Measurements from ENCODE around the gene C18orf32.
"Not testable (repeated sequence)": the region's sequence is repeated elsewhere in the genome, so short reads cannot be mapped to it uniquely, and the experiment has no call there.

C18orf32 gene

DNA sequence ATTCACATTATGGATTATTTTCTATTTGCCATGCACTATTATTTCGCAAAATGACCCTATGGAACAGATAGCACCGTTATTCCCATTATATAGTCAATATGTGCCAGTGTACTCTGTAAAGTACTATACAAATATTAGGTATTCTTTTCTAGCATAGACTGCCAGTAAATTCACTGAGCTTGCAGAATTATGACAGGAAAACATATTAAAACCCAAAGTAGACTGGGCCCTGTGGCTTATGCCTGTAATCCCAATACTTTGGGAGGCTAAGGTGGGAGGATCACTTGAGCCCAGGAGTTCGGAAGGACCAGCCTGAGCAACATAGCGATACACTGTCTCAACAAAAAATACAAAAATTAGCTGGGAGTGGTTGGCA lies 25.4 kb downstream of the C18orf32 start:
- H3K36me3 Mint-ChIP-seq: peaks cover 2% of the 10 kb centered on the region
- H3K9me3 Mint-ChIP-seq: no peaks in the 10 kb centered on the region
- H3K4me3 Mint-ChIP-seq: peak overlapping the region; percentile 98
- H3K4me1 Mint-ChIP-seq: peaks cover 38% of the 10 kb centered on the region
- H3K27me3 Mint-ChIP-seq: no peaks in the 10 kb centered on the region
- H3K27ac Mint-ChIP-seq: peak overlapping the region; percentile 72

DNA sequence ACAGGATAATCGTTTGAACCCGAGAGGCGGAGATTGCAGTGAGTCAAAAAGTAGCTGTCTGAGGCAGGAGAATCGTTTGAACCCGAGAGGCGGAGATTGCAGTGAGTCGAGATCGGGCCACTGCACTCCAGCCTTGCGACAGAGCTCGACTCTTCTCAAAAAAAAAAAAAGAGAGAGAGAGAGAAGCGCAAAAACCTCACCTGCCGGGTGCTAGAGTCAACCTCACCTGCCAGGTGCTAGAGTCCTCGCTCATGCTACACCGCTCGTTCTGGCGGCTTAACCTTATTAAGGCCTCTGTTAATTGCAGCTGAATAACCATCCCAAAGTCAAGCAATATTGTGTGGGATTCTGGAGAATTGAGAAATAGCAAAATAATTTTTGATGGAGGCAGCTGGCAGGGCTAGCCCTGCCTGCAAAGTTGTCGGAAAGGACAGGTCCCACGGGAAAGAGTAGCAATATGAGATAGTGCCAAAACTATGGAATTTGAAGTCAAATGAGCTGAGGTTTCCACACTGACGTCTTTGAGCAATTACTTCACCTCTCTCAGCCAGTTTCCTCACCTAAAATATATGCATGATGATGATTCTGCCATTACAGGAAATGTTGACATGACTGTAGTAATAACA lies 25.9 kb downstream of the C18orf32 start:
- H3K9me3 Mint-ChIP-seq: no peaks in the 10 kb centered on the region
- H3K4me1 Mint-ChIP-seq: peaks cover 43% of the 10 kb centered on the region
- H3K36me3 Mint-ChIP-seq: peaks cover 2% of the 10 kb centered on the region
- no peaks in the 10 kb centered on the region for H3K27me3 Mint-ChIP-seq
- H3K27ac Mint-ChIP-seq: peak overlapping the region; percentile 99
- peak overlapping the region; percentile 98 for H3K4me3 Mint-ChIP-seq

DNA sequence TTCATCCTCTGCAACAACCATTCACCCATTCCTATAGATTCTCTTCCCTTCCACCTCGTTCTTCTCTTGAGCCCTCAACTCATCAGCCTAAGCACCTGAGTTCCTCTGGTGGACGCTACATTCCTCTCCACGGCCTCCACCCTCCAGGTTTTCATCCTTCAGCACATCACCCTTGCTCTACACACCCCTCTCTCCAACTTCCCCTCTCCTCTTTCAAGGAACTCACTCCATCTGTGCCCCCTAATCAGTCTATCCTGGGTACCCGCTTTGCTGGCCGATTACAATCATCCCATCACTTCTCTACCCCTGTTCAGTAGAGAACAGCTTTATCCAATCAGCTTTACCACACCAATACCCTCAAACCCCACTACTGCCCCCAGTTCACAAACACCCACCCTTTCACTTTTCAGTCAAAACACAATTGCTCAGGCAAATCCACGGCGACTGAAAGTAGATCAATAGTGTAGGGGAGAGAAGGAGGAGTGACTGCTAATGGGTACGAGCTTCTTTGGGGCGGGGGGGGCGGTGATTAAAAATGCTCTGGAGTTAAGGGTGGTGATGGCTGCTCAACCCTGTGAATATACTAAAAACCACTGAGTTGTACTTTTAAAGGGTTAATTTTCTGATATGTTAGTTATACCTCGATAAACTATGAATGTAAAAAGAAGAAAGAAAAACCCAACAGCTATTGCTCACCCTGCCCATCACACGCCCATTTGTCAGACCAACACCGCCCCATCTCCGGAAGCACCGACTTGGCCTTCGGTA lies 27.4 kb downstream of the C18orf32 start:
- Mint-ChIP-seq H3K27me3 (no peaks in the 10 kb centered on the region), H3K36me3 (peaks cover 7% of the 10 kb centered on the region), H3K4me3 (peak overlapping the region; percentile 98), H3K9me3 (no peaks in the 10 kb centered on the region), H3K27ac (peak overlapping the region; percentile 85), H3K4me1 (peaks cover 53% of the 10 kb centered on the region)

DNA sequence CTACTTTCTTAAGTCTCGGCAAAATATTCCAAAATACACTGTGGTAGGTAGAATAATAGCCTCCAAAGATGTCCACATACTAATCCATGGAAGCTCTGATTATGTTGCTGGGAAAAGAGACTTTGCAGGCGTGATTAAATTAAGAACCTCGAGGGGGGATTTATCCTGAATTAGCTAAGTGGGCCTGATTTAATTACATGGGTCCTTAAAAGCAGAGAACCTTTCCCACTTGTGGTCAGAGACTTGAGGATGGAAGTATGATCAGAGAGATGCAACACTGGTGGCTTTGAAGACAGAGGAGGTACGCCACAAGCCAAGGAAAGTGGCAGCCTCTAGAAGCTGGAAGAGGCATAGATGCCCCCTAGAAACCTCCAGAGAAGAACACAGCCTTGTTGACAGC lies 29.4 kb downstream of the C18orf32 start:
- H3K9me3 Mint-ChIP-seq: no peaks in the 10 kb centered on the region
- peaks cover 9% of the 10 kb centered on the region for H3K36me3 Mint-ChIP-seq
- no peaks in the 10 kb centered on the region for H3K27me3 Mint-ChIP-seq
- H3K4me3 Mint-ChIP-seq: no peak overlapping the region
- peaks cover 63% of the 10 kb centered on the region for H3K4me1 Mint-ChIP-seq
- no peak overlapping the region for H3K27ac Mint-ChIP-seq

DNA sequence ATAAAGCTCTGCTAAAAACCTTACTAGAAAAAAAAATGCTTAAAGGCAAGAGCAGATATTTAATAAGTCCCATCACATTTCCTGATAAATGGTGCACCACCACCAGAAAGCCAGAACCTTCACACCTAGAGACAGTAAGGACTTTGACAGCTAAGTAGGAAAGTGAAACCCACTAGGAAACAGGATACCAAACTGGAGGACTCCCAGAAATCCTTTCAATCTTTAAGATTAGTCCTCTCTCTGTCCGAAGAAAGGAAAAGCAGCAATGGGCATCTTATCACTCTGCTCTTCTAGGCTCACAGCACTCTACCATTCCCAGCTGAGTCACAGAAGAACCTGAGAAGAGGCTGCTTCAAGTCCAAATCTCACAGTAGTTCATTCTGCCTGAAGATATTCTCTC lies 30.2 kb downstream of the C18orf32 start:
- peaks cover 66% of the 10 kb centered on the region for H3K4me1 Mint-ChIP-seq
- H3K36me3 Mint-ChIP-seq: peaks cover 13% of the 10 kb centered on the region
- H3K9me3 Mint-ChIP-seq: no peaks in the 10 kb centered on the region
- H3K4me3 Mint-ChIP-seq: no peak overlapping the region
- no peaks in the 10 kb centered on the region for H3K27me3 Mint-ChIP-seq
- H3K27ac Mint-ChIP-seq: no peak overlapping the region

DNA sequence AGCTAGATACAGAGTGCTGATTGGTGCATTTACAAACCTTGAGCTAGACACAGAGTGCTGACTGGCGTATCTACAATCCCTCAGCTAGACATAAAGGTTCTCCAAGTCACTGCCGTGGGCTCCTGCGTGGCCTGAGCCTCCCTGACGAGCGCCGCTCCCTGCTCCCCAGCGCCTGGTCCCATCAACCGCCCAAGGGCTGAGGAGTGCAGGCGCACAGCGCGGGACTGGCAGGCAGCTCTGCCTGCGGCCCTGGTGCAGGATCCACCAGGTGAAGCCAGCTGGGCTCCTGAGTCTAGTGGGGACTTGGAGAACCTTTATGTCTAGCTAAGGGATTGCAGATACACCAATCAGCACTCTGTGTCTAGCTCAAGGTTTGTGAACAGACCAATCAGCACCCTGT lies 34.5 kb downstream of the C18orf32 start:
- H3K36me3 Mint-ChIP-seq: peaks cover 25% of the 10 kb centered on the region
- peaks cover 52% of the 10 kb centered on the region for H3K4me1 Mint-ChIP-seq

DNA sequence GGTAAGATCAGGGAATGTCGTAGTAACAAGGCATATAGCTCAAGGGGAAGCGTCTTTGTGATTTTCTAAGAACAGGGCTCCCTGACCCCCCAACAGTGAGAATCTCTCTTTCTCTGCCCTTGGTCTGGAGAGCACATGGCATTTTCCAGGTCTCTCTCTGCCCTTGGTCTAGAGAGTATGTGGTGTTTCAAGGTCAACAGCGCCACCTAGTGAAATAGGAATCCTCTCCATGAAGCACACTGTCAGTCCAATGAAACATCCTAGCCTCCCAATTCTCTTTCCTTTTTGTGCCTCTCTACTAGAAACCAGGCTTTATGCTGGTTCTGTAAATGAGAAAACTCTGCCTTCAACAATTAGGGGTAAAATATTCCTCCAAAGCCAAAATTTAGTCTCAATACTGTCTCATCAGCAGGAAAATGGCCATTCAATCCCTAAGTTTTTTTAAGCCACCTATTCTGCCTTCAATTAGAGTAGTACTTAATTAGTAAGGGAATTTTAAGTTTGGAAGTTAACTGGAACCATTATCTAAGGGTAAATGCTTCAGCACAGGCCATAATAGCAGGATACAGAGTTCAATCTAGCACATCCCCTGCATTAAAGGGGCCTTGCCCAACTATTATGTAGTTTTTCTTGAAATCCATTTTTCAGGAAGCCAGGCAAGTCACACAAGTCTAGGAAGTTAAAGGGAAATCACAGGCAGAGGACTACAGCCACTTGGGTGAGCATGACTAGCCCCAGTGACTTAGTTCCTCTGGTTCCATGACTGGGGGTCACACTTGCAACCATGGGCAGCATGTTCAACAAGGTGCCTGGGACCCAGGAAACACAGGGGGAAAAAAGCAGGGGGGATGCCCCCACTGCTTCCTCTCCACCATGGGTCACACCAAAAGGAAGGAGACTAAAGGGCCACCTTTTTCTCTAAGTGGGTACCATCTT lies 39.0 kb downstream of the C18orf32 start:
- Mint-ChIP-seq H3K9me3 (no peaks in the 10 kb centered on the region), H3K36me3 (peaks cover 18% of the 10 kb centered on the region), H3K4me3 (no peak overlapping the region), H3K4me1 (peaks cover 45% of the 10 kb centered on the region), H3K27ac (no peak overlapping the region), H3K27me3 (no peaks in the 10 kb centered on the region)

More for the DNA sequence above, 34.5 kb downstream of the C18orf32 start:
- H3K27me3 Mint-ChIP-seq, H3K27ac Mint-ChIP-seq, H3K9me3 Mint-ChIP-seq, H3K4me3 Mint-ChIP-seq: not testable (repeated sequence)

DNA sequence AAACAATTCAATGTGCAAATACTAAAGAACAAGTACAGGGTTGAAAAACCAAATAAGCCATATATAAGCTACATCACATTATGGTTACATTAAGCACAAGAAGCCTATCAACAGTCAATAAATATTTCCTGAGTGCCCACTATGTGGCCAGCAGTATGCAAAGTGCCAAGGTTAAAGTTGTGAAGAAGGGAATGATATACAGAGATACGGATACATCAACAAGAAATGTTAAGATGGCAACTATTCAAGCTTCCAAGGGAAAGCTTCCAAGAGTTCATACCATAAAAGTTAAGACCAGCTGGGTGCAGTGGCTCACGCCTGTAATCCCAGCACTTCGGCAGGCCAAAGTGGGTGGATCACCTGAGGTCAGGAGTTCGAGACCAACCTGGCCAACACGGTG lies 40.6 kb downstream of the C18orf32 start:
- Mint-ChIP-seq H3K27ac (no peak overlapping the region), H3K4me3 (no peak overlapping the region), H3K4me1 (peaks cover 49% of the 10 kb centered on the region), H3K9me3 (no peaks in the 10 kb centered on the region), H3K27me3 (no peaks in the 10 kb centered on the region), H3K36me3 (peaks cover 11% of the 10 kb centered on the region)

DNA sequence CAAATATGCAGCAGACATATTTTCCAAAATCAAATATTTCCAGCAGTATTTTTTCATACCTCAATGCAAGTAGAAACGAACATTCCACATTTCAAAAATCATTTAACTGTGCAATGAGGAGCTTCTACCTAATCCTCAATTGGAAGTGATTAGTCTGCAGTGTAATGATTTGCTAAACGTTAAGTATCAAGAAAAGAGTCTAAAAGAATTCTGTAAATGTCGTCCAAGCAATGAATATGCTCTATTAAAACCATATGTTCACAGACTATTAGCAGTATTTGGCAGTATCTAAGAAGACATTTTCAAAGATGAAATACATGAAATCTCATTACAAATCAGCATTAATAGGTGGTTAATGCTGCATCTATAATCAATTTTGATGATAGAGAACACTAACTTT lies 42.5 kb downstream of the C18orf32 start:
- H3K9me3 Mint-ChIP-seq: no peaks in the 10 kb centered on the region
- peaks cover 56% of the 10 kb centered on the region for H3K4me1 Mint-ChIP-seq
- H3K36me3 Mint-ChIP-seq: peaks cover 10% of the 10 kb centered on the region
- no peak overlapping the region for H3K4me3 Mint-ChIP-seq
- H3K27me3 Mint-ChIP-seq: no peaks in the 10 kb centered on the region
- H3K27ac Mint-ChIP-seq: no peak overlapping the region

DNA sequence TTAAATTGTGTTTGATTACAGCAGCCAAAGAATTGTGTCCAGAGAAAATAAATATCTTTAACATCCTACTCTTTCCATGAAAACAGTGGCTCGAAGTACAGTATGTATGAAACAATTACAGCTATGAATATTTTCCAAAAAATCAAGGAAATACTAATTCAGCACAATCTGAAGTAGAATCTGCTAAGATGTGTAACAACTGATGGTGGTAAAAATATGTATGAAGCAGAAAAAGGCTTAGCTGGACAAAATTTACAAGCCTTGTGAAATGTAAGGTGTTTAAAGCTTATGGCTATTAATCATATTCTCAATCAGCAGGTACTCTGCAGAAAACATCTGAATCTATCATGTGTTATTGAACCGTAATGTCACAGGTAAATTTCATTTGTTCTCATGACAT lies 43.2 kb downstream of the C18orf32 start:
- Mint-ChIP-seq H3K9me3 (no peaks in the 10 kb centered on the region), H3K4me1 (peaks cover 60% of the 10 kb centered on the region), H3K36me3 (peaks cover 7% of the 10 kb centered on the region), H3K27ac (no peak overlapping the region), H3K4me3 (no peak overlapping the region), H3K27me3 (no peaks in the 10 kb centered on the region)

DNA sequence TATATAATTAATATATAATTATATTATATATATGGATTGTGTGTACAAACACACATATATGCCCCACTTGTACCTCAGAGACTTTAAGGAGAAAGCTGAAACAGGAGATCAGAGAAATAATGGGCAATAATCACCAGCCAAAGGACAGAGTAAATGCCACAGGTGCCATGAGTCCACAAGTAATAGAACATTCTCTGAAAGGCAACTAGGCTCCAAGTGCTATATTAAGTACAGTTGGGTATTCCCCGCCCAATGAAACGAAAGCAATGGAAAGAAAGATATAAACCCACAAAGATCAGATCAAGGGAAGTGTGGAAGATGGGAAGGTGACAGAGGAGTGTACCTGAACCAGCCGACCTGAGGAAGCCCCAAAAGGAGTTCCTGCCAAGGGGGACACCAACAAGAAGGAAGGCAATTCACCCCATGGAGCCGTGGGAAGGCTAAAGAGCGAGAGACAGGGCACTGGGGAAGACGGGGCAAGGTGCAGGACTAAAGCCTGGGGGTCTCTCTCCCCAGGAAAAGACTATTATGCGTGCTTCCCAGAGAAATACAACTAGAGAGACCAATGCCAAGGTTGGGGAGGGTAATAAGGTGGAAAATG lies 45.6 kb downstream of the C18orf32 start:
- Mint-ChIP-seq H3K9me3 (no peaks in the 10 kb centered on the region), H3K4me3 (no peak overlapping the region), H3K36me3 (no peaks in the 10 kb centered on the region), H3K27ac (no peak overlapping the region), H3K27me3 (no peaks in the 10 kb centered on the region), H3K4me1 (peaks cover 66% of the 10 kb centered on the region)

DNA sequence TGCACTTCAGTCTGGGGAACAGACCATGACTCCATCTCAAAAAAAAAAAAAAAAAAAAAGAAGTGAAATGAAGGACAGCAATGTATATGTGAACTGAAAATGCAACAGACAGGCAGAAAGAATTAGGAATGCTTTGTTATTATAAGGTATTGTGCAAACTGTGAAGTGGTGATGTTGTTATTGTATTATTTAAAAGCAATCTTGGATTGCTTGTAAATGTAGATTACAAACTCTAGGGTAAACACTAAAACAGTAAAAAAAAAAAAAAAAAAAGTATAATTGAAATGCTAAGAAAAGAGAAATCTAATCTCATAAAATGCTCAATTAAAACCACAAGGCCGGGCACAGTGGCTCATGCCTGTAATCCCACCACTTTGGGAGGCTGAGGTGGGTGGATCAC lies 51.9 kb downstream of the C18orf32 start:
- H3K36me3 Mint-ChIP-seq: no peaks in the 10 kb centered on the region
- no peaks in the 10 kb centered on the region for H3K9me3 Mint-ChIP-seq
- peaks cover 51% of the 10 kb centered on the region for H3K4me1 Mint-ChIP-seq
- H3K27ac Mint-ChIP-seq: no peak overlapping the region
- H3K27me3 Mint-ChIP-seq: no peaks in the 10 kb centered on the region
- H3K4me3 Mint-ChIP-seq: no peak overlapping the region

DNA sequence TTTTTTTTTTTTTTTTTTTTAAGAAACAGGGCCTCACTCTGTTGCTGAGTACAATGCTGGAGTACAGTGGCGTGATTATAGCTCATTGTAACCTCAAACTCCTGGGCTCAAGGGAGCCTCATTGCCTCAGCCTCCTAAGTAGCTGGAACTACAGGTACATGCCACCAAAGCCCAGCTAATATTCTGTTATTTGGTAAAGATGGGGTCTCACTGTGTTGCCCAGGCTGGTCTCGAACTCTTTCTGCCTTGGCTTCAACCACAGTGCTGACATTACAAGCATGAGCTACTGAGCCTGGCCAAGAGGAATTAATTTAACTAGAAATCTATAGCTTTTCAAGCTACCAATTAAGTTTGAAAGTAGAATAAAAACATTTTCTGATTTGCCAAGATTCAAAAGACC lies 54.4 kb downstream of the C18orf32 start:
- Mint-ChIP-seq H3K36me3 (peaks cover 9% of the 10 kb centered on the region), H3K9me3 (no peaks in the 10 kb centered on the region), H3K27ac (no peak overlapping the region)

DNA sequence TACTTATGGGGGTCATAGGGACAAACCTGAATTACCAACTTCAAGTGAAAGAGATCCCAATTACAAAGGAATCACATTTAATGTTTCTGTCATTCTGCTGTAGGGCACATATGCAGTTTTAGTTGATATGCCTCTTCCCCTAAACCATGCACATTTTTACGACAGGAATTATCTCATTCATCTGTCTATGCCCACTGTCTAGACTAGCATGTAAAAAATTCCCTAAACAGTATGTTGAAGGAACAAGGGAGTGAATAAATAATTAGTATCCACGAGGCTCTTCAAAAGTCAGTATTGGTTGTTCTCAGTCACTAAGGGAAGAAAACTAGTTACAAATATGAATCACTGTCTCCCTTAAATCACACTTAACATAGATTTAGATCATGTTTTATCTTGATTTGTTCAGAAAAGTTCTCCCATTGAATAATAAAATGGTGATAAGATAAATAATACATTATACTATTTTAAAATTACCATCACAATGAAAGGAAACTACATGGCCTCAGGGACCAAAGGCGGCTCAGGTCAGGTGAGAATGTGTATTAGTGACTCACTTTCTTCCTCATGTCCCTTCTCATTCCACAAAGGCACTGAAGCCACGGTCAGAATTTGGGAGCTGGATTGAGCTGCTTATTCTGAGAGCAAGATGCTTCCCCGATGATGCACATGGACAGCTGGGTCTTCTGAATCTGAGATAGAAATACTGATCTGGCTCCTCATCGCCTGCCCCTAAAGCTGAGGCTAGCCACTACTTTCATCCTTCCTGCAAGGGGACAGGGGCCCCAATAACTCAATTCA lies 55.7 kb downstream of the C18orf32 start:
- Mint-ChIP-seq H3K36me3 (peaks cover 14% of the 10 kb centered on the region), H3K9me3 (no peaks in the 10 kb centered on the region), H3K4me3 (no peak overlapping the region), H3K27ac (no peak overlapping the region), H3K4me1 (peaks cover 16% of the 10 kb centered on the region), H3K27me3 (no peaks in the 10 kb centered on the region)

More for the DNA sequence above, 54.4 kb downstream of the C18orf32 start:
- no peak overlapping the region for H3K4me3 Mint-ChIP-seq
- H3K4me1 Mint-ChIP-seq: peaks cover 28% of the 10 kb centered on the region
- no peaks in the 10 kb centered on the region for H3K27me3 Mint-ChIP-seq
